CD4-positive, CD25-positive, alpha-beta regulatory T cell (primary cell): ENCODE data around the gene HPCAL1. TPM values are rescaled to one million over a fixed set of nuclear protein-coding genes. Genes with fewer than 3 reads are reported as not detected.

Experiments used
- ATAC-seq, 2 donors: fragments of 150-1000 bp; cut with Tn5 transposase; one replicate each; pipeline ENCODE4 v1.10.0; 2021; ENCODE audit warnings: low read depth in 2 of 2, moderate number of reproducible peaks in 2 of 2, moderate library complexity in 1 of 2
- DNase-seq, 3 donors: peaks; one replicate each; pipeline versions ENCODE4 v3.0.0 to v3.0.0-alpha.2; 2012 to 2022; ENCODE audit warnings: mixed read lengths in 1 of 3
- H3K27ac ChIP-seq: one replicate; pipeline ENCODE4 v1.7.0; 2013; ENCODE audit warnings: mild to moderate bottlenecking, low read length; ENCODE audit not compliant: insufficient read depth, poor library complexity, severe bottlenecking
- H3K27me3 ChIP-seq: one replicate; pipeline ENCODE4 v1.7.0; 2013; ENCODE audit warnings: low read length; ENCODE audit not compliant: control insufficient read depth, insufficient read depth
- H3K36me3 ChIP-seq: one replicate; pipeline ENCODE4 v1.7.0; 2013; ENCODE audit warnings: mild to moderate bottlenecking, low read length, moderate library complexity; ENCODE audit not compliant: control insufficient read depth, insufficient read depth
- H3K4me1 ChIP-seq: 2 replicates; pipeline ENCODE4 v1.7.0; 2013; ENCODE audit warnings: mild to moderate bottlenecking, low read length; ENCODE audit not compliant: insufficient read depth, control insufficient read depth, poor library complexity, severe bottlenecking
- H3K4me3 ChIP-seq: one replicate; pipeline ENCODE4 v1.7.0; 2013; ENCODE audit warnings: low read depth, mild to moderate bottlenecking, low read length, moderate library complexity
- H3K9me3 ChIP-seq, 2 experiments: 1 replicate in 1 of 2; 2 replicates in 1 of 2; pipeline ENCODE4 v1.7.0; 2013; ENCODE audit warnings: low read length in 2 of 2, mild to moderate bottlenecking in 1 of 2, moderate library complexity in 1 of 2; ENCODE audit not compliant: control insufficient read depth in 2 of 2
- H3K27ac Mint-ChIP-seq, 3 donors: one replicate each; pipeline ENCODE4 v1.8.0; 2020 to 2022; ENCODE audit warnings: mild to moderate bottlenecking in 3 of 3, mixed read lengths in 3 of 3, moderate library complexity in 2 of 3
- H3K27me3 Mint-ChIP-seq: one replicate; pipeline ENCODE4 v1.8.0; 2022; ENCODE audit warnings: mild to moderate bottlenecking, mixed read lengths
- H3K36me3 Mint-ChIP-seq: one replicate; pipeline ENCODE4 v1.8.0; 2020; ENCODE audit warnings: mixed read lengths
- H3K4me1 Mint-ChIP-seq, 4 donors: one replicate each; pipeline ENCODE4 v1.8.0; 2020 to 2022; ENCODE audit warnings: mixed read lengths in 4 of 4, mild to moderate bottlenecking in 1 of 4
- H3K4me3 Mint-ChIP-seq, 4 donors: one replicate each; pipeline ENCODE4 v1.8.0; 2020 to 2022; ENCODE audit warnings: mild to moderate bottlenecking in 4 of 4, mixed read lengths in 4 of 4, moderate library complexity in 3 of 4
- H3K9me3 Mint-ChIP-seq, 7 donors: one replicate each; pipeline ENCODE4 v1.8.0; 2020 to 2022; ENCODE audit warnings: mixed read lengths in 7 of 7, mild to moderate bottlenecking in 3 of 7, moderate library complexity in 2 of 7
- polyA plus RNA-seq, 4 donors: library from polyadenylated mRNA; unstranded; fragments of 300-500 nt; fragmentation: Illumina TruSeq; gene quantifications; one replicate each; pipeline ENCODE4 v1.2.3, GENCODE V29; 2021
- total RNA-seq: library from RNA; stranded (reverse); gene quantifications from one replicate; pipeline ENCODE4 v1.2.3, GENCODE V29; 2022

HPCAL1 gene
- total and polyA plus RNA-seq, 5 donors from 2014 or later: 33.8 to 95.6 (median 84.8) TPM

- Mint-ChIP-seq H3K4me1 (peaks cover 10 to 60% (median 35%) of the 10 kb centered on the region in 4 donors), H3K27me3 (no peaks in the 10 kb centered on the region), H3K9me3 (no peaks in the 10 kb centered on the region), H3K36me3 (peaks cover 13% of the 10 kb centered on the region), H3K4me3 (no peak overlapping the region), H3K27ac (no peak overlapping the region)
- no peak for ATAC-seq
- Histone ChIP-seq H3K27ac (no peak overlapping the region), H3K4me1 (peaks cover 43% of the 10 kb centered on the region), H3K36me3 (peaks cover 8% of the 10 kb centered on the region), H3K27me3 (no peaks in the 10 kb centered on the region), H3K4me3 (no peak overlapping the region), H3K9me3 (no peaks in the 10 kb centered on the region)
- no peak for DNase-seq
These were observed 102.7 kb downstream of the HPCAL1 start for GRCh38 chr2:10405448-10405847.

DNA sequence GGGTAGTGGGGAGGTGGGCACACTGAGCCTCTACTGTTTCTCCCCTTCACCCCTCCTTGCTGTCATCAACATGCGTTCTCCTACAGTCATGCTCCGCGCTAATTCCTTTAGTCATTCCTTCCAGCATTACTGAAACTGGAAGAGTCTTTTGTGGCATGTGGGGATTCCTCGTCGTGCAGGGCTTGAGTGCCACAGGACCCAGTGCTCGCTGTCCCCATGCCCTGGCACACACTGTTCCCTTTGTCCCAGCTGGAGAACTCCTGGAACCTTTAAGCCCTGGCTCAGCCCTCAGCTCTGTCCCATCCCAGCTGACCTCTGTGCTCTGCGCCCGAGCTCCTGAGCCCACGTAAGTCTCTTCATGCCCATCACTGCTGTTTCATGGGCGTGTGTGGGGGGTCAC, 103.3 kb downstream of the HPCAL1 start:
- Histone ChIP-seq H3K27ac (no peak overlapping the region), H3K27me3 (no peaks in the 10 kb centered on the region), H3K4me3 (no peak overlapping the region), H3K36me3 (peaks cover 8% of the 10 kb centered on the region), H3K4me1 (peaks cover 38% of the 10 kb centered on the region), H3K9me3 (no peaks in the 10 kb centered on the region)
- no peaks in the 10 kb centered on the region for H3K27me3 Mint-ChIP-seq
- DNase-seq (no peak), ATAC-seq (no peak)
- peaks cover 13% of the 10 kb centered on the region for H3K36me3 Mint-ChIP-seq
- H3K4me1 Mint-ChIP-seq: peaks cover 10 to 56% (median 33%) of the 10 kb centered on the region in 4 donors
- no peaks in the 10 kb centered on the region for H3K9me3 Mint-ChIP-seq
- H3K27ac Mint-ChIP-seq: no peak overlapping the region
- peak overlapping the region in 1 of 4 donors; percentile 24 for H3K4me3 Mint-ChIP-seq

DNA sequence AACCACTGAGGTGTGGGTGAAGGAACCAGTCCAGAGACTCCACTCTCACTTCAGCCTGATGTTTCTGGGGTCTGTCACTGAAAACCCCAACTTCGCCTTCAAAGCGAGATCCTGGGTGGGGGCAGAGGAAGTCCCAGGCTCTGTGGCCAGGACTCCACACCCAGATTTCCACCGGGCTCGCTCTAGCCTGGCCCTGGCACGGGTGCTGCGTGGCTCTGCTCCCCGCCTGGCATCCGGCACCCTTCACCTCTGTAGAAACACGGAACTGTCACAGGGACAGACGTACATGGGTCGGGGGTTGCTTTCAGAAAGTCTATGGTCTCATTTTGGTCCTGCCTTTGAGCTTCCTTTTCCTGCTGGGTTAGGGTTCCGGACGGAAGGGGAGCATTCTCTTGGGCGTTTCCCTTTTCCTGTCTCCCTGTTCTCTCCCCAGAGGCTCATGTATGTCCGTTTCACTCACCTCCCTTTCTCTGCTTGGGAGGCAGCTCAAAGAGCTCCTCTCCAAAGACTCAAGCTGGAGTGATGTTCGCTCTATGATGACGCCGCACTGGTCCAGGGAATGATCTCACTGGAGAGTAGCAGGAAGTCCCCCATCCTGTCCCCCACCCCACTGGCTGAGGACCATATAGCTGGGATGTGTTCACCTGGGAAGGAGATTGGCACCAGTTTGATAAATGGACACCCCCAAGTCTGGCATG, 103.9 kb downstream of the HPCAL1 start:
- Histone ChIP-seq H3K36me3 (peaks cover 11% of the 10 kb centered on the region), H3K27ac (no peak overlapping the region), H3K27me3 (no peaks in the 10 kb centered on the region), H3K4me3 (no peak overlapping the region), H3K4me1 (peaks cover 32% of the 10 kb centered on the region), H3K9me3 (no peaks in the 10 kb centered on the region)
- Mint-ChIP-seq H3K9me3 (no peaks in the 10 kb centered on the region), H3K27me3 (no peaks in the 10 kb centered on the region), H3K27ac (peak overlapping the region in 2 of 3 donors; percentile 89 to 93), H3K4me1 (peaks cover 10 to 51% (median 29%) of the 10 kb centered on the region in 4 donors), H3K36me3 (peaks cover 9% of the 10 kb centered on the region), H3K4me3 (peak overlapping the region in 2 of 4 donors; percentile 3 to 8)
- no peak for ATAC-seq
- DNase-seq: no peak

DNA sequence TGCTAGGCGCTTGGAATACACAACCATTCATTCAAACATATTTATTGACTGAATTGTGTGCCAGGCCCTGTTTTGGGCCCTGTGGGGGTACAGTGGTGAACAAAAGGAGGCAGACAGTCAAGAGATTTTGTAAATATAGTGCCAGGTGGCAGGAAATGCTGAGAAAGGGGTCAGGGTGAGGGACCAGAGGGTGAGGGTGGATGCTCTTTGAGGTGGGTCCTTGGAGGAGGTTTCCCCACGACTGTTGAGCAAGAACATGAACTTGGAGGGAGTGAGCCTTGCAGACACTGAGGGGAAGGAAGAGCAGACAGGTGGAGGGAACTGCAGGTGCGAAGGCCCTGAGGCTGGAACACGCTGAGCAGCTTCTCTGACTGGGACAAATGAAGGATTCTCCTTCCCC, 104.7 kb downstream of the HPCAL1 start:
- Mint-ChIP-seq H3K4me3 (peak overlapping the region; percentile 3 to 92 (median 86)), H3K4me1 (peaks cover 10 to 44% (median 29%) of the 10 kb centered on the region in 4 donors), H3K36me3 (peaks cover 9% of the 10 kb centered on the region), H3K27me3 (no peaks in the 10 kb centered on the region), H3K9me3 (no peaks in the 10 kb centered on the region), H3K27ac (peak overlapping the region; percentile 76 to 93 (median 89))
- no peaks in the 10 kb centered on the region for H3K9me3 ChIP-seq
- peaks cover 16% of the 10 kb centered on the region for H3K36me3 ChIP-seq
- peak in 1 of 3 donors; percentile 26 for DNase-seq
- H3K27ac ChIP-seq: peak overlapping the region; percentile 60
- no peaks in the 10 kb centered on the region for H3K27me3 ChIP-seq
- H3K4me1 ChIP-seq: peaks cover 30% of the 10 kb centered on the region
- no peak for ATAC-seq
- peak overlapping the region; percentile 87 for H3K4me3 ChIP-seq

GRCh38 chr2:10407841-10408648, 105.3 kb downstream of the HPCAL1 start:
- Mint-ChIP-seq H3K9me3 (no peaks in the 10 kb centered on the region), H3K36me3 (peaks cover 5% of the 10 kb centered on the region), H3K4me3 (peak overlapping the region; percentile 3 to 92 (median 86)), H3K27ac (peak overlapping the region; percentile 76 to 93 (median 89)), H3K4me1 (peaks cover 10 to 39% (median 28%) of the 10 kb centered on the region in 4 donors), H3K27me3 (no peaks in the 10 kb centered on the region)
- peaks cover 16% of the 10 kb centered on the region for H3K36me3 ChIP-seq
- H3K9me3 ChIP-seq: no peaks in the 10 kb centered on the region
- peak overlapping the region; percentile 60 for H3K27ac ChIP-seq
- no peaks in the 10 kb centered on the region for H3K27me3 ChIP-seq
- ATAC-seq (peak; percentile 67 to 75), DNase-seq (peak; percentile 21 to 76 (median 29))
- peak overlapping the region; percentile 87 for H3K4me3 ChIP-seq
- H3K4me1 ChIP-seq: peaks cover 30% of the 10 kb centered on the region

- peak; percentile 76 to 84 (median 81) for DNase-seq
- Mint-ChIP-seq H3K36me3 (peaks cover 5% of the 10 kb centered on the region), H3K27ac (peak overlapping the region; percentile 66 to 93 (median 89)), H3K4me3 (peak overlapping the region; percentile 3 to 92 (median 86)), H3K4me1 (peaks cover 10 to 36% (median 24%) of the 10 kb centered on the region in 4 donors), H3K9me3 (no peaks in the 10 kb centered on the region), H3K27me3 (no peaks in the 10 kb centered on the region)
- peak; percentile 83 to 85 for ATAC-seq
- Histone ChIP-seq H3K27ac (peak overlapping the region; percentile 60), H3K9me3 (no peaks in the 10 kb centered on the region), H3K27me3 (no peaks in the 10 kb centered on the region), H3K36me3 (peaks cover 15% of the 10 kb centered on the region), H3K4me3 (peak overlapping the region; percentile 87), H3K4me1 (peaks cover 30% of the 10 kb centered on the region)
These were observed 106.2 kb downstream of the HPCAL1 start for GRCh38 chr2:10408649-10409579.
